ENCODE data around the gene ARHGDIB.
A peak's percentile ranks its signal among the peaks of the same experiment; 100 is the strongest.

Gene ARHGDIB

DNA sequence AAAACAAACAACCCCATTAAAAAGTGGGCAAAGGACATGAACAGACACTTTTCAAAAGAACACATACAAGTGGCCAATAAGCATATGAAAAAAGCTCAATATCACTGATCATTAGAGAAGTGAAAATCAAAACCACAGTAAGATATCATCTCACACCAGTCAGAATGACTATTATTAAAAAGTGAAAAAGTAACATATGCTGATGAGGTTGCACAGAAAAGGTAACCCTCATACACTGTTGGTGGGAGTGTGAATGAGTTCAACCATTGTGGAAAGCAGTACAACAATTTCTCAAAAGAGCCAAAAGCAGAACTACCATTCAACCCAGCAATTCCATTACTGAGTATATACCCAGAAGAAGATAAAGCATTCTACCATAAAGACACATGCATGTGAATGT lies 29.7 kb upstream of the ARHGDIB start:
- Histone ChIP-seq H3K27me3 (replicated peaks; ENCODE audit: control insufficient read depth, insufficient read depth, low read length) (no peaks in the 10 kb centered on the region), H3K36me3 (ENCODE audit: control insufficient read depth, insufficient read depth, low read length) (no peaks in the 10 kb centered on the region), H3K4me3 (replicated peaks; ENCODE audit: low read depth, low read length) (no peak overlapping the region)
- TF ChIP-seq, protein P1, sequence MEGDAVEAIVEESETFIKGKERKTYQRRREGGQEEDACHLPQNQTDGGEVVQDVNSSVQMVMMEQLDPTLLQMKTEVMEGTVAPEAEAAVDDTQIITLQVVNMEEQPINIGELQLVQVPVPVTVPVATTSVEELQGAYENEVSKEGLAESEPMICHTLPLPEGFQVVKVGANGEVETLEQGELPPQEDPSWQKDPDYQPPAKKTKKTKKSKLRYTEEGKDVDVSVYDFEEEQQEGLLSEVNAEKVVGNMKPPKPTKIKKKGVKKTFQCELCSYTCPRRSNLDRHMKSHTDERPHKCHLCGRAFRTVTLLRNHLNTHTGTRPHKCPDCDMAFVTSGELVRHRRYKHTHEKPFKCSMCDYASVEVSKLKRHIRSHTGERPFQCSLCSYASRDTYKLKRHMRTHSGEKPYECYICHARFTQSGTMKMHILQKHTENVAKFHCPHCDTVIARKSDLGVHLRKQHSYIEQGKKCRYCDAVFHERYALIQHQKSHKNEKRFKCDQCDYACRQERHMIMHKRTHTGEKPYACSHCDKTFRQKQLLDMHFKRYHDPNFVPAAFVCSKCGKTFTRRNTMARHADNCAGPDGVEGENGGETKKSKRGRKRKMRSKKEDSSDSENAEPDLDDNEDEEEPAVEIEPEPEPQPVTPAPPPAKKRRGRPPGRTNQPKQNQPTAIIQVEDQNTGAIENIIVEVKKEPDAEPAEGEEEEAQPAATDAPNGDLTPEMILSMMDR (IDR thresholded peaks at IDR 0.05; ENCODE audit: insufficient read depth, low read length, poor library complexity, severe bottlenecking), result no peak
- DNase-seq (ENCODE audit: extremely low read depth, insufficient read length), result no peak

- H3K4me3 ChIP-seq (replicated peaks; ENCODE audit: low read depth, low read length), result no peak overlapping the region
Observed at GRCh38 chr12:14989790-14990189, 28.4 kb upstream of the ARHGDIB start.

GRCh38 chr12:14988035-14988434 lies 26.6 kb upstream of the ARHGDIB start:
- no peak for DNase-seq (ENCODE audit: extremely low read depth, insufficient read length)
- Histone ChIP-seq H3K4me3 (replicated peaks; ENCODE audit: low read depth, low read length) (no peak overlapping the region), H3K36me3 (ENCODE audit: control insufficient read depth, insufficient read depth, low read length) (no peaks in the 10 kb centered on the region), H3K27me3 (replicated peaks; ENCODE audit: control insufficient read depth, insufficient read depth, low read length) (no peaks in the 10 kb centered on the region)
- TF ChIP-seq, protein P1 (IDR thresholded peaks at IDR 0.05; ENCODE audit: insufficient read depth, low read length, poor library complexity, severe bottlenecking), result no peak

More at GRCh38 chr12:14989790-14990189, 28.4 kb upstream of the ARHGDIB start:
- TF ChIP-seq, protein P1 (IDR thresholded peaks at IDR 0.05; ENCODE audit: insufficient read depth, low read length, poor library complexity, severe bottlenecking), result no peak
- H3K27me3 ChIP-seq (replicated peaks; ENCODE audit: control insufficient read depth, insufficient read depth, low read length), result no peaks in the 10 kb centered on the region
- peak; percentile 35 for DNase-seq (ENCODE audit: extremely low read depth, insufficient read length)
- no peaks in the 10 kb centered on the region for H3K36me3 ChIP-seq (ENCODE audit: control insufficient read depth, insufficient read depth, low read length)

GRCh38 chr12:14986449-14986848 lies 25.0 kb upstream of the ARHGDIB start:
- Histone ChIP-seq H3K27me3 (replicated peaks; ENCODE audit: control insufficient read depth, insufficient read depth, low read length) (no peaks in the 10 kb centered on the region), H3K36me3 (ENCODE audit: control insufficient read depth, insufficient read depth, low read length) (no peaks in the 10 kb centered on the region), H3K4me3 (replicated peaks; ENCODE audit: low read depth, low read length) (no peak overlapping the region)
- DNase-seq (ENCODE audit: extremely low read depth, insufficient read length), result no peak
- TF ChIP-seq, protein P1 (IDR thresholded peaks at IDR 0.05; ENCODE audit: insufficient read depth, low read length, poor library complexity, severe bottlenecking), result no peak

DNA sequence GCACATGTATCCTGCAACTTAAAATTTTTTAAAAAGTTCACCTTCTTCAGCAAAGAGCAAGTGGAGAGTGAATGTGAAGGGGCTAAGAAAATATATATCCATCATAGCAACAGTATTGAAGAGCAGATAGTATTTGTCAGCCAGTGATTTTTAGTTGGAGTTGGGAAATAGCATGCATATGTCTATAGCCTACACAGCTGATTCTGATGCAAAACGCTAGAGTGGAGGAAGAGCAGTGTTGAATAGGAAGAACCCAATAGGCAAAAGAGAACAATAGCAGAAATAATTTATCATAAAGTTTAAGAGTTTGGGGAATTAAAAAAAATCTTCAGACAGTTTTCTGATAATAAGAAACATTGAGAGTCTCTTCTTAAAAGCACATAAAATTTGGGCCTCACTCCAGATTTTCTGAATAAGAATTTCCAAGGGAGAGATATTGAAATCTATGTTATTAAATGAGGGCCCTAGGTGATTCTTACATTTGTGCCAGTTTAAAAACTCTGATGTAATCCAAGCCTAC lies 23.4 kb upstream of the ARHGDIB start:
- no peak for DNase-seq (ENCODE audit: extremely low read depth, insufficient read length)
- no peaks in the 10 kb centered on the region for H3K36me3 ChIP-seq (ENCODE audit: control insufficient read depth, insufficient read depth, low read length)
- no peak overlapping the region for H3K4me3 ChIP-seq (replicated peaks; ENCODE audit: low read depth, low read length)
- TF ChIP-seq, protein P1 (IDR thresholded peaks at IDR 0.05; ENCODE audit: insufficient read depth, low read length, poor library complexity, severe bottlenecking), result no peak
- H3K27me3 ChIP-seq (replicated peaks; ENCODE audit: control insufficient read depth, insufficient read depth, low read length), result no peaks in the 10 kb centered on the region

- no peak overlapping the region for H3K4me3 ChIP-seq (replicated peaks; ENCODE audit: low read depth, low read length)
- TF ChIP-seq, protein P1 (IDR thresholded peaks at IDR 0.05; ENCODE audit: insufficient read depth, low read length, poor library complexity, severe bottlenecking), result no peak
- H3K36me3 ChIP-seq (ENCODE audit: control insufficient read depth, insufficient read depth, low read length), result no peaks in the 10 kb centered on the region
- H3K27me3 ChIP-seq (replicated peaks; ENCODE audit: control insufficient read depth, insufficient read depth, low read length), result no peaks in the 10 kb centered on the region
- no peak for DNase-seq (ENCODE audit: extremely low read depth, insufficient read length)
Observed at GRCh38 chr12:14984036-14984435, 22.6 kb upstream of the ARHGDIB start.
